ENCODE data around the gene RIPOR2. TPM values are rescaled to one million over a fixed set of nuclear protein-coding genes. Genes with fewer than 3 reads are reported as not detected.

RIPOR2 gene
- total RNA-seq, 1 donor = 0.72 TPM

GRCh38 chr6:24818346-24818745, 117.4 kb downstream of the RIPOR2 start:
- no peak for DNase-seq (ENCODE audit: low read depth)
- no peak overlapping the region for H3K4me3 ChIP-seq (ENCODE audit: low read depth, low read length)
- TF ChIP-seq, protein P1, sequence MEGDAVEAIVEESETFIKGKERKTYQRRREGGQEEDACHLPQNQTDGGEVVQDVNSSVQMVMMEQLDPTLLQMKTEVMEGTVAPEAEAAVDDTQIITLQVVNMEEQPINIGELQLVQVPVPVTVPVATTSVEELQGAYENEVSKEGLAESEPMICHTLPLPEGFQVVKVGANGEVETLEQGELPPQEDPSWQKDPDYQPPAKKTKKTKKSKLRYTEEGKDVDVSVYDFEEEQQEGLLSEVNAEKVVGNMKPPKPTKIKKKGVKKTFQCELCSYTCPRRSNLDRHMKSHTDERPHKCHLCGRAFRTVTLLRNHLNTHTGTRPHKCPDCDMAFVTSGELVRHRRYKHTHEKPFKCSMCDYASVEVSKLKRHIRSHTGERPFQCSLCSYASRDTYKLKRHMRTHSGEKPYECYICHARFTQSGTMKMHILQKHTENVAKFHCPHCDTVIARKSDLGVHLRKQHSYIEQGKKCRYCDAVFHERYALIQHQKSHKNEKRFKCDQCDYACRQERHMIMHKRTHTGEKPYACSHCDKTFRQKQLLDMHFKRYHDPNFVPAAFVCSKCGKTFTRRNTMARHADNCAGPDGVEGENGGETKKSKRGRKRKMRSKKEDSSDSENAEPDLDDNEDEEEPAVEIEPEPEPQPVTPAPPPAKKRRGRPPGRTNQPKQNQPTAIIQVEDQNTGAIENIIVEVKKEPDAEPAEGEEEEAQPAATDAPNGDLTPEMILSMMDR (IDR thresholded peaks at IDR 0.05; ENCODE audit: insufficient read depth, low read length) = no peak

GRCh38 chr6:24809728-24810127, 126.0 kb downstream of the RIPOR2 start:
- DNase-seq (ENCODE audit: low read depth) = no peak
- TF ChIP-seq, protein P1 (IDR thresholded peaks at IDR 0.05; ENCODE audit: insufficient read depth, low read length) = no peak

DNA sequence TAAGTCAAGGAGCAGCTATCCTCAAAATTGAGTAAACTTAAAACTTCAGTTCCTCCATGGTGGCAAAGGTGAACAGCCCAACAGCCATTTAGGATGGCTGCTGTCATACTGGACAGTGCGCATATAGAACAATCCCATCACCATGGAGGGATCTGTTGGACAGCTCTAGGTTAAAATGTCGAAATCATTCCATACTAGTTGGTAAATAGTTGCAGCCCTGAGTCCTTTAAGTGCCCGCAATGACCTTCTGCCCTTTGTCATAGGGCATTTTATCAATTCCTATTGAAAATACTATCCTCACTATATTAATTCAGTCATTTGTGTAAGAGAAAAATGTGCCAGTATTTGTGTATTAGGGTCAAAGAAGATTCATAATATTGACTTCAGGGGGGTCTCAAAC, 128.2 kb downstream of the RIPOR2 start:
- DNase-seq (ENCODE audit: low read depth) = no peak
- TF ChIP-seq, protein P1 (IDR thresholded peaks at IDR 0.05; ENCODE audit: insufficient read depth, low read length) = no peak
- no peak overlapping the region for H3K4me3 ChIP-seq (ENCODE audit: low read depth, low read length)

More at GRCh38 chr6:24809728-24810127, 126.0 kb downstream of the RIPOR2 start:
- H3K4me3 ChIP-seq (ENCODE audit: low read depth, low read length) = no peak overlapping the region

DNA sequence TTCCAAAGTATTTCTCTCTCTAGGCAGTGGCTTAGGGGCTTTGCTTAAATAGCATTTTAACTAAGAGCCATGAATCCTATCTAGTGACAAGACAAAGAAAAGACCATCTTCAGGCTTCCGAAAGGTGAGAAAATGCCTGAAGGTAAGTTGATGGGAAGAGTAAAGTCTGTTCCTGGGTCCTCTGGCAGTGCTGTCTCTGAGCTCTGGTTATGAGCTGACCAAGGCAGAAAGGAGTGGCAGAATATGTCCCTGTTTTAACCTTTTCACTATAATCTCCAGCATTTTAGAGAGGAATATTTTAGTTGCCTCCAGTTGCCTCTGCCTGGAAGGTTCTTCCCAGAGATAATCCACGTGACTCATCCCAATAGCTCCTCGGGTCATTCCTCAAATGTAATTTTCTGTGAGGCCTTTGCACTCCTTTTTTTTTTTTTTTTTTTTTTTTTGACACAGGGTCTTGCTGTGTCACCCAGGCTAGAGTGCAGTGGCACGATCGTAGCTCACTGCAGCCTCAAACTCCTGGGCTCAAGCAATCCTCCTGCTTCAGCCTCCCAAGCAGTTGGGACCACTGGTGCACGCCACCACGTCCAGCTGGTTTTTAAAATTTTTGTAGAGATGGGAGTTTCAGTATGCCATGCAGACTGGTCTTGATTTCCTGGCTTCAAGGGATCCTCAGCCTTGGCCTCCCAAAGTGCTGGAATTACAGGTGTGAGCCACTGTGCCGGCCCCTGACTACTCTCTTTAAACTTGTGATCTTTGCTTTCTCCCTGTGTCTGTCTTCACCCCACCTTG, 133.3 kb downstream of the RIPOR2 start:
- no peak for DNase-seq (ENCODE audit: low read depth)

GRCh38 chr6:24799541-24799915, 136.2 kb downstream of the RIPOR2 start:
- DNase-seq (ENCODE audit: low read depth) = no peak
- no peak overlapping the region for H3K4me3 ChIP-seq (ENCODE audit: low read depth, low read length)
- TF ChIP-seq, protein P1 (IDR thresholded peaks at IDR 0.05; ENCODE audit: insufficient read depth, low read length) = no peak

More for the DNA sequence above, 133.3 kb downstream of the RIPOR2 start:
- no peak overlapping the region for H3K4me3 ChIP-seq (ENCODE audit: low read depth, low read length)
- TF ChIP-seq, protein P1 (IDR thresholded peaks at IDR 0.05; ENCODE audit: insufficient read depth, low read length) = no peak

DNA sequence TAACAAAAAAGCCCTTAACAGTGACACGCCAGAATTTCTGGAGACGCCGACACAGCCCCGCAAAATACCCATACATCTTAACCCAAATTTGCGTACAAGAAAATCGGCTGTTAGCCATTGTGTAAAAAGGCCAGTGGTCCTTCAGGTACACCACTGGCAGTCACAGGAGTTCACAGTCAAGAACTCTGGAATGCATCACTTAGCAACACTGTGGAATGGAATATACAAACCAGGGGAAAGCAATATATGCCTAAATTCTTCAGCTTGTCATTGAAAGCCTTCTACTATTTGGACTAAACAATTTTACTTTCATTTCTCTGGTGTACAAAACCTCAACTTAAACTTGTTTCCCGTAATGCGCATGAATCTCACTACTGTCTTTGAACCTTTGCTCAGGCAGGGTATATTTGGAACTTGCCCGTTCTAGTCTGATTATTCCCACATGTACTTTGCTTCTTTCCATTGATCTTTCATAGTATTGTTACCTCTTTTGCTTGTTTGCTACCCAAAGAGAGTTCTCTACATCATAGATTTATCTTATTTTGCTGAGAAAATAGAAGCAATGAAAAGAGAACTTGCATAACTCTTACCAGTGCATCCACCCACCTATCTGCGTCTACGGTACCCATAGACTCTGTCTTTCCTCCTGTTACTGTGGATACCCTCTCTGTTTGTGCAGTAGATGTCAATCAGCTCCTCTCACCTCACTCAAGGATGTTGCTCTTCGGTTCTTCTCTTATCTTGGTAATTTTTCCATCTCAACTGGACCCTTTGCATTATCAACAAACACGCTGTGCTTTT, 136.8 kb downstream of the RIPOR2 start, which contains the start of gene ARMH2:
Gene ARMH2 (minus strand): TSS at position 178 of the 801 bp plus-strand sequence. CDS start 60 bp downstream, at position 118.
- TF ChIP-seq, protein P1 (IDR thresholded peaks at IDR 0.05; ENCODE audit: insufficient read depth, low read length) = no peak
- DNase-seq (ENCODE audit: low read depth) = no peak

More for the DNA sequence above, 136.8 kb downstream of the RIPOR2 start, which contains the start of gene ARMH2:
- no peak within 1 kb of the TSS for H3K4me3 ChIP-seq (ENCODE audit: low read depth, low read length)
